Esophagus squamous epithelium (tissue), 4 donors: ENCODE data around the gene RNF25.

Source experiments
- POLR2A ChIP-seq, 4 donors: fragments of 450-650 bp; IDR thresholded peaks; one replicate each; pipeline ENCODE4 v1.6.1; 2017; ENCODE audit warnings: antibody characterized with exemption in 4 of 4, mild to moderate bottlenecking in 4 of 4, moderate library complexity in 3 of 4
- TF ChIP-seq, protein P1 (sequence below), 6 experiments: fragments of 450-650 bp in 4 of 6; fragments of 200-600 bp in 2 of 6; sonication (generic) in 2 of 6; IDR thresholded peaks; one replicate each; pipeline ENCODE4 v1.5.1; 2016 to 2019; ENCODE audit warnings: antibody characterized with exemption in 6 of 6, mild to moderate bottlenecking in 4 of 6, moderate library complexity in 4 of 6

- TF ChIP-seq, protein P1, sequence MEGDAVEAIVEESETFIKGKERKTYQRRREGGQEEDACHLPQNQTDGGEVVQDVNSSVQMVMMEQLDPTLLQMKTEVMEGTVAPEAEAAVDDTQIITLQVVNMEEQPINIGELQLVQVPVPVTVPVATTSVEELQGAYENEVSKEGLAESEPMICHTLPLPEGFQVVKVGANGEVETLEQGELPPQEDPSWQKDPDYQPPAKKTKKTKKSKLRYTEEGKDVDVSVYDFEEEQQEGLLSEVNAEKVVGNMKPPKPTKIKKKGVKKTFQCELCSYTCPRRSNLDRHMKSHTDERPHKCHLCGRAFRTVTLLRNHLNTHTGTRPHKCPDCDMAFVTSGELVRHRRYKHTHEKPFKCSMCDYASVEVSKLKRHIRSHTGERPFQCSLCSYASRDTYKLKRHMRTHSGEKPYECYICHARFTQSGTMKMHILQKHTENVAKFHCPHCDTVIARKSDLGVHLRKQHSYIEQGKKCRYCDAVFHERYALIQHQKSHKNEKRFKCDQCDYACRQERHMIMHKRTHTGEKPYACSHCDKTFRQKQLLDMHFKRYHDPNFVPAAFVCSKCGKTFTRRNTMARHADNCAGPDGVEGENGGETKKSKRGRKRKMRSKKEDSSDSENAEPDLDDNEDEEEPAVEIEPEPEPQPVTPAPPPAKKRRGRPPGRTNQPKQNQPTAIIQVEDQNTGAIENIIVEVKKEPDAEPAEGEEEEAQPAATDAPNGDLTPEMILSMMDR (IDR thresholded peaks at IDR 0.05): no peak
- no peak for TF ChIP-seq POLR2A (IDR thresholded peaks at IDR 0.05)
Measured at GRCh38 chr2:218717262-218717661, 45.5 kb upstream of the RNF25 start.
